ENCODE results near the gene PDIA4. TPM values are rescaled to one million over a fixed set of nuclear protein-coding genes. Genes with fewer than 3 reads are reported as not detected.
"Not testable (repeated sequence)": the region's sequence is repeated elsewhere in the genome, so short reads cannot be mapped to it uniquely, and the experiment has no call there.

PDIA4 gene
- polyA plus RNA-seq, 3 donors = 36.5 to 51.2 (median 37.0) TPM

DNA sequence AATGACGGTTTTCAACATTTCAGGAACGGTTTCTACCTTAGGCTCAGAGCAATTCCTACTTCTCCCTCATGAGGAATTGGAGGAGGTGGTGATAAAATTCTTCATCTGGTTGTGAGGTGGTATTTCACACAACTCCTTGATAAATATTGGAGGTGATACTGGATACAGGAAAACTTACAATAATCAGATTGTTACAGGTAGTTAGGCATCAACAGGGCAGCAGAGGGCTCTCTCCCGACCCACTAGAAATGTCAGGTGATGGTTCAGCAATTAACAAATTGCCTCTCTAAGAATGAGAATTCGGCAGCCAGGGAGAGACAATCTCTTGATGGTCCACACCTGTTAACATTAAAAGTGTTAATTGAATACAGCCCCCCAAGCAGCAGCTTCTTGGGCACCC, 39.6 kb upstream of the PDIA4 start:
- no peak overlapping the region for H3K9ac ChIP-seq (ENCODE audit: insufficient read depth, low read length, poor library complexity, severe bottlenecking)
- intact Hi-C loops (cut with micrococcal nuclease) = loop anchor here in 1 of 2 donors (2.0 to 5.0 kb wide), 2 partner anchors 41 to 81 kb away; partner anchors contain the start of gene PDIA4
- peaks cover 29 to 38% of the 10 kb centered on the region in 2 donors for H3K36me3 ChIP-seq (replicated peaks in 1 of 2; ENCODE audit: control insufficient read depth in 1 of 2, insufficient read depth in 2 of 2, low read length in 2 of 2)
- Mint-ChIP-seq H3K9me3 (peaks cover 0 to 4% (median 0%) of the 10 kb centered on the region in 7 donors), H3K4me1 (peaks cover 8% of the 10 kb centered on the region), H3K36me3 (peaks cover 30 to 40% of the 10 kb centered on the region in 2 donors), H3K27ac (peak overlapping the region in 1 of 7 donors; percentile 16), H3K27me3 (ENCODE audit: low read depth in 3 of 3) (peaks cover 0 to 2% (median 0%) of the 10 kb centered on the region in 3 donors), H3K4me3 (no peak overlapping the region)
- peaks cover 0 to 4% of the 10 kb centered on the region in 2 donors for H3K4me1 ChIP-seq (ENCODE audit: control insufficient read depth in 1 of 2, insufficient read depth in 2 of 2, low read length in 2 of 2)
- no peak for DNase-seq
- no peaks in the 10 kb centered on the region for H3K27me3 ChIP-seq (ENCODE audit: control insufficient read depth in 2 of 2, insufficient read depth in 2 of 2, low read length in 2 of 2)
- H3K4me2 ChIP-seq (replicated peaks; ENCODE audit: extremely low read depth, low read length, poor library complexity, severe bottlenecking) = no peak overlapping the region
- TF ChIP-seq, protein P1, sequence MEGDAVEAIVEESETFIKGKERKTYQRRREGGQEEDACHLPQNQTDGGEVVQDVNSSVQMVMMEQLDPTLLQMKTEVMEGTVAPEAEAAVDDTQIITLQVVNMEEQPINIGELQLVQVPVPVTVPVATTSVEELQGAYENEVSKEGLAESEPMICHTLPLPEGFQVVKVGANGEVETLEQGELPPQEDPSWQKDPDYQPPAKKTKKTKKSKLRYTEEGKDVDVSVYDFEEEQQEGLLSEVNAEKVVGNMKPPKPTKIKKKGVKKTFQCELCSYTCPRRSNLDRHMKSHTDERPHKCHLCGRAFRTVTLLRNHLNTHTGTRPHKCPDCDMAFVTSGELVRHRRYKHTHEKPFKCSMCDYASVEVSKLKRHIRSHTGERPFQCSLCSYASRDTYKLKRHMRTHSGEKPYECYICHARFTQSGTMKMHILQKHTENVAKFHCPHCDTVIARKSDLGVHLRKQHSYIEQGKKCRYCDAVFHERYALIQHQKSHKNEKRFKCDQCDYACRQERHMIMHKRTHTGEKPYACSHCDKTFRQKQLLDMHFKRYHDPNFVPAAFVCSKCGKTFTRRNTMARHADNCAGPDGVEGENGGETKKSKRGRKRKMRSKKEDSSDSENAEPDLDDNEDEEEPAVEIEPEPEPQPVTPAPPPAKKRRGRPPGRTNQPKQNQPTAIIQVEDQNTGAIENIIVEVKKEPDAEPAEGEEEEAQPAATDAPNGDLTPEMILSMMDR (IDR thresholded peaks at IDR 0.05) = no peak
- no peak overlapping the region for H2AFZ ChIP-seq (ENCODE audit: insufficient read depth, low read depth, low read length, poor library complexity, severe bottlenecking)
- no peak overlapping the region for H3K4me3 ChIP-seq (replicated peaks in 1 of 3; ENCODE audit: low read depth in 2 of 3, low read length in 3 of 3)
- WGBS (ENCODE audit: insufficient coverage) = 60% methylated on average over 1 of the region's 4 CpGs
- no peaks in the 10 kb centered on the region for H4K20me1 ChIP-seq (ENCODE audit: insufficient read depth, low read length)
- no peaks in the 10 kb centered on the region for H3K79me2 ChIP-seq (ENCODE audit: insufficient read depth, low read length)
- no peak overlapping the region for H3K27ac ChIP-seq (ENCODE audit: low read depth in 1 of 2, low read length in 2 of 2)
- no peaks in the 10 kb centered on the region for H3K9me3 ChIP-seq (replicated peaks in 1 of 2; ENCODE audit: control insufficient read depth in 1 of 2, insufficient read depth in 1 of 2, low read length in 2 of 2)

DNA sequence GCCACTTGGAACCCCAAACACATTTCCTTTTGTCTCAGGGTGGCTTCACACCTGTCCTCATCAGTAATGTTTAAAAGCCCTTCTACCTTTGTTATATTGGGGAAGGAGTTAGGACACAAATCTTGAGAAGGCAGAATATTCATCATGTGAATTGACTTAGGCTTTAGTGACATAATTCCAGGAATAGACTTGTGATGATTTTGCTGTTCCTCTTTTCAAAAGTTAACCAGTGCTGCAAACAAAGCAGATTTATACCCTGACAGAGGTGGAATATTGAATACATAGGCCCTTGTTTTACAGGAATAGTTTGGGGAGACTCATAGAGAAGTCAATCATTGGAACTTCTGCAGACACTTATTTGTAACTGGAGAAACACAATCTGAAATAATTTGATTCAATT, 35.2 kb upstream of the PDIA4 start:
- Mint-ChIP-seq H3K4me1 (peaks cover 8% of the 10 kb centered on the region), H3K27ac (no peak overlapping the region), H3K27me3 (ENCODE audit: low read depth in 3 of 3) (peaks cover 0 to 2% (median 0%) of the 10 kb centered on the region in 3 donors), H3K4me3 (no peak overlapping the region), H3K9me3 (no peaks in the 10 kb centered on the region), H3K36me3 (peaks cover 6 to 11% of the 10 kb centered on the region in 2 donors)
- no peaks in the 10 kb centered on the region for H4K20me1 ChIP-seq (ENCODE audit: insufficient read depth, low read length)
- H3K4me3 ChIP-seq (replicated peaks in 1 of 3; ENCODE audit: low read depth in 2 of 3, low read length in 3 of 3) = no peak overlapping the region
- H3K27ac ChIP-seq (ENCODE audit: low read depth in 1 of 2, low read length in 2 of 2) = no peak overlapping the region
- H3K9ac ChIP-seq (ENCODE audit: insufficient read depth, low read length, poor library complexity, severe bottlenecking) = no peak overlapping the region
- H2AFZ ChIP-seq (ENCODE audit: insufficient read depth, low read depth, low read length, poor library complexity, severe bottlenecking) = no peak overlapping the region
- H3K36me3 ChIP-seq (replicated peaks in 1 of 2; ENCODE audit: control insufficient read depth in 1 of 2, insufficient read depth in 2 of 2, low read length in 2 of 2) = peaks cover 0 to 7% of the 10 kb centered on the region in 2 donors
- TF ChIP-seq, protein P1 (IDR thresholded peaks at IDR 0.05) = no peak
- no peak overlapping the region for H3K4me2 ChIP-seq (replicated peaks; ENCODE audit: extremely low read depth, low read length, poor library complexity, severe bottlenecking)
- no peaks in the 10 kb centered on the region for H3K79me2 ChIP-seq (ENCODE audit: insufficient read depth, low read length)
- peaks cover 0 to 4% of the 10 kb centered on the region in 2 donors for H3K4me1 ChIP-seq (ENCODE audit: control insufficient read depth in 1 of 2, insufficient read depth in 2 of 2, low read length in 2 of 2)
- H3K27me3 ChIP-seq (ENCODE audit: control insufficient read depth in 2 of 2, insufficient read depth in 2 of 2, low read length in 2 of 2) = no peaks in the 10 kb centered on the region
- no peak for DNase-seq
- no peaks in the 10 kb centered on the region for H3K9me3 ChIP-seq (replicated peaks in 1 of 2; ENCODE audit: control insufficient read depth in 1 of 2, insufficient read depth in 1 of 2, low read length in 2 of 2)
- intact Hi-C loops (cut with micrococcal nuclease) = no loop called here

DNA sequence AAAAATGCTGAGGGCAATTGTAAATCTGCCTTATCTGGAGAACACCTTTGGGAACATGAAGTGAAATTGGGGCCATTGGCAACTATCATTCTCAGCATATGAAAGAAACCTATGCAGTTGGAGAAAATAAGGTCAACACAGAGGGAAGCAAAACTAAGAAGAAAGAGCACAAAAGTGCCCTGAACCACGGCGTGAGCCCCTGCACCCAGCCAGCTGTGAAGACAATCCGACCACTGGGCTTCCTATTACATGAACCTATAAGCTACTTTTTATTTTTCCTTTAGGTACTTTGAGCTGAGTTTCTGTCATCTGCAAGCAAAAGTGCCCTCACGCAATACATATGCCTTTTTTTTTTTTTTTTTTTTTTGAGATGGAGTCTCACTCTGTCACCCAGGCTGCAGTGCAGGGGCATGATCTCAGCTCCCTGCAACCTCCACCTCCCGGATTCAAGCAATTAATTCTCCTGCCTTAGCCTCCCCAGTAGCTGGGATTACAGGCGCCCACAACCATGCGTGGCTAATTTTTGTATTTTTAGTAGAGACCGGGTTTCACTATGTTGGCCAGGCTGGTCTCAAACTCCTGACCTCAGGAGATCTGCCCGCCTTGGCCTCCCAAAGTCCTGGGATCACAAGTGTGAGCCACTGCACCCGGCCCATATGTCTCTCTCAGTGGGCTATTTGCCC, 34.1 kb upstream of the PDIA4 start:
- H4K20me1 ChIP-seq (ENCODE audit: insufficient read depth, low read length); H3K27ac Mint-ChIP-seq; H3K27me3 Mint-ChIP-seq (ENCODE audit: low read depth in 3 of 3); H3K4me2 ChIP-seq (replicated peaks; ENCODE audit: extremely low read depth, low read length, poor library complexity, severe bottlenecking); H3K4me3 Mint-ChIP-seq; H3K79me2 ChIP-seq (ENCODE audit: insufficient read depth, low read length); H3K9me3 ChIP-seq (replicated peaks in 1 of 2; ENCODE audit: control insufficient read depth in 1 of 2, insufficient read depth in 1 of 2, low read length in 2 of 2); H2AFZ ChIP-seq (ENCODE audit: insufficient read depth, low read depth, low read length, poor library complexity, severe bottlenecking); H3K4me3 ChIP-seq (replicated peaks in 1 of 3; ENCODE audit: low read depth in 2 of 3, low read length in 3 of 3); H3K9ac ChIP-seq (ENCODE audit: insufficient read depth, low read length, poor library complexity, severe bottlenecking); H3K27ac ChIP-seq (ENCODE audit: low read depth in 1 of 2, low read length in 2 of 2); H3K4me1 ChIP-seq (ENCODE audit: control insufficient read depth in 1 of 2, insufficient read depth in 2 of 2, low read length in 2 of 2); H3K27me3 ChIP-seq (ENCODE audit: control insufficient read depth in 2 of 2, insufficient read depth in 2 of 2, low read length in 2 of 2); H3K36me3 Mint-ChIP-seq; H3K9me3 Mint-ChIP-seq; intact Hi-C loops (cut with micrococcal nuclease); H3K4me1 Mint-ChIP-seq; DNase-seq; H3K36me3 ChIP-seq (replicated peaks in 1 of 2; ENCODE audit: control insufficient read depth in 1 of 2, insufficient read depth in 2 of 2, low read length in 2 of 2): not testable (repeated sequence)
- 100% methylated on average over 4 of the region's 10 CpGs for WGBS (ENCODE audit: insufficient coverage)
